HG02938 (cell line): Measurements from ENCODE around the gene CAMTA1.

ENCODE experiments used
- ATAC-seq: cut with Tn5 transposase; IDR thresholded peaks from one replicate; pipeline ENCODE4 v1.9.1; 2021; ENCODE audit warnings: mild to moderate bottlenecking, moderate library complexity; ENCODE audit not compliant: unreplicated experiment

The CAMTA1 gene

DNA sequence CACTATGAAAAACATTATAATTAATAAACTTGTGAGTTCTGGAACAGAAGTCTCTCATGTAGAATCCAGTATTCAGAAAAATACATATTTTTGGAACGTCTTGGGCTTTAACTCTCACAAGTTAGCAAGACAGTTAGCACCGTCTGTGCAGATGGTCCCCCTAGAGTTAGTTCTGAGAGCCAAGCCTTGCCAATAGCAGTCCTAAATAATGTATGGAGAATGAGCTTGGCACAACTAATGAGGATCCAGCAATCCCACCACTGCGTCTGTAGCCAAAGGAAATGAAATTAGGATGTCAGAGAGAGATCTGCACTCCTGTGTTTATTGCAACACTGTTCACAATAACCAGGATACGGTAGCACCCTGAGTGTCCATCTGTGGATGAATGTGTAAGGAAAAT lies 931.3 kb downstream of the CAMTA1 start:
- no peak for ATAC-seq

DNA sequence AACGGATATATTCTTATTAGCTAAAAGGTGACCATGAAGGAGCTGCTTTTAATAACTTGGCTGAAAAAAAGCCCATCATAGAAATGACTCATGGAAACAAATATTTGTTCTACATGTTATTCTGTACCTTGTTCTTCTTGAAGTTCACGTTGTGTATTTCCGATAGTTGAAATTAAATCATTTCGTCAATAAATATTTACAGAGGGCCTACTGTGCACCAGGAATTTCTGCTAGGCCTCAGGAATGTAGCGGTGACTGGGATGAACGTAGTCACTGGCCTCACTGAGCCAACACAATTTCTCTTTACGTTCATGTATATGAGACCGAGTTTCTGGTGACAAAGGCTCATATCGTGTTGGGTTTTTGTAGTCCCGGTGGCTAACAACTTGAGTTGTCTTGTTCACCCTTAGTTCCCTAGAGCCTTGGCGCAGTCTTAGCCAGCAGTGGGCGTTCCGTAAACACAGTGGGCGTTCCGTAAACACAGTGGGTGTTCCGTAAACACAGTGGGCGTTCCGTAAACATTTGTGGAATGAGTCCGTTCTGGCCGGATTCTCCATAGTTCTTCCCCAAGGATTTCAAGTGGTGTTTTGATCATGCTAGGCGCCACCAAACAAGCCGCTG lies 932.6 kb downstream of the CAMTA1 start:
- no peak for ATAC-seq

DNA sequence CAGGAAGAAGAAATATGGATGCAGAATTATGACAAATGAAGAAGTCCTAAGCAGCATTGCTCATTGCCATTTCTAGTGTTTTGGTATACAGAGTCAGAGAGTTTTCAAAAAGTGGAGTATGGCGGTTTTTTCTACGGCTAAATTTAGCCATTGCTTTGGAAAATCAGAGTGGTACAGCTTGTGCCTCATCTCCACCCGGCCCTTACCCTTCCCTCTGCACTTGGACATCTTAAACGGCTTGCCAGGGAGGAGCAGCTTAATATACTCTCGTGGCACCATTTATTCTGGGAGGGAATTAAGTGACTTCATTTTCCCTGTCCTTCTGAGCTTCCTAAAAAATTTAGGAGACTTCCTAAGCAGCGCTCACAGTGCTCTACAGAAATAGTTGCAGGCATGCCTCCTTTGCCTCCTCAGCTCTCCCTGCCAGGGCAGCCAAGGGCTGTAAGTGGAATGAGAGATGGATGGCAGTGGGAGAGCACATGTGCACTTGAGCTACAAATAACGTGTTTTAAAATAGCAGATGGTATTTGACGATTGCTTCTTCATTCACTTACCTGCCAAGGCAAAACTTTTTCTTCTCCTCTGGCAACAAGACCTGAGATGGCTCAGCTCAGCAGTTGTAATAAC lies 934.3 kb downstream of the CAMTA1 start:
- no peak for ATAC-seq

DNA sequence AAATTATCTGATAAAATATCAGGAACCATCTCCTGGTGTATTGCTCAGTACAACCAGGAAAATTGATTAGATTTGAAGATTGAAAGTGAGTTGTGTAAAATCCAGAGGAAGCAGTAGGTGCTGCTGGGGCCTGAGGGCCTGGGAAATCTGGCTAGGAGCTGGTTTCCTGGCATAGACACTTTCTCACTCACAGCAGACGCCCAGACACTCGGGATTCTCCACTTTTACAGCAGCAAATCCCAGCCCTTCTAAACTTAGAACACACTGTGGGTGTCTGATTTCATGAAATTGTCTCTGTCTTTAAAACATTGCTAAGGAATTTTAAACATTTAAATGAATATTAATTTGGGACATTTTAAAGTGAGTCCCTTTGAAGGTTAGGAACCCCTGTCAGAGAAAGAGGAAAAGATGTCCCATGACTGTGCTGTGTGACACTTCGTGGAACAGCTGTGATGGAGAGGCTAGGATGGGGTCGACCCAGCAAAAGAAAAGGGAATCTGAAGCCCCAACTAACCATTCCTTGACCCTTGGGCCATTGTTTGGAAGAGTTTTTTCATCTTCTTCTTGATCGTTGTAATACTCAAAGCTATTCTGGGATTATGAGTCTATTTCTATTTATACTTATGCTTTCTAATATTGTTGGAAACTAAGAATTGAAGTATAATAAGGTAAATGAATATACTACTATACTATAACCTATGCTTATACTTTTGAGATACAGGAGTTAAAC lies 936.9 kb downstream of the CAMTA1 start:
- ATAC-seq = no peak

DNA sequence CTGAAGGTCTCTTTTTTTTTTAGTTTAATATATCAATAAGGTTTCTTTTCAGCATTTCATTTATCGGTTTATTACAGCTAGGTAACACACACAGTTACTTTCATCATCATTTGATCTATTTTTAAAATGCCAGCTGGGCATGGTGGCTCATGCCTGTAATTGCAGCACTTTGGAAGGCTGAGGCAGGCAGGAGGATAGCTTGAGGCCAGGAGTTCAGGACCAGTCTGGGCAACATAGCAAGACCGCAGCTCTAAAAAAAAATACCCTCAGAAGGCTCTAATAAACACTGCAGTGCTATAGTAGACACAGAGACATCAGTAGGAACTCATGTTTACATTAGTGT lies 937.4 kb downstream of the CAMTA1 start:
- no peak for ATAC-seq

DNA sequence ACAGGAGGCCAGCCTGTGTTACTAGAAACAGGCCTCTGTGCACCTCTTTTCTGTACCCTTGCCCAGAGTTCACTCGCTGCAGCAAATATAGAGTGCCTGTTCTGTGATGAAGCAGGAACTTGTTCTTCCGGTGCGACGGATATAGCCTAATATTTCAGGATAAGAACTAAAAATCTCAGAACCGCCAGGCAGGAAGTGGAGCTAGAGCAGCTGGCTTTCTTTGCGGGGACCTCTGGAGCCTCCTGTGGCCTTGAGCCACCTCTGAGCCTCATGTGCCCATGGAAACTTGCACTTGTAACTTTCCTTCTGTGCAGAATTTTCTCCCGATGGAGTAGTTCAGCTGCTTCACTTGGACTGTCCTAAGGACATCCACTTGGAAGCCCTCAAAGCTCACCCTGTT lies 941.4 kb downstream of the CAMTA1 start:
- no peak for ATAC-seq

DNA sequence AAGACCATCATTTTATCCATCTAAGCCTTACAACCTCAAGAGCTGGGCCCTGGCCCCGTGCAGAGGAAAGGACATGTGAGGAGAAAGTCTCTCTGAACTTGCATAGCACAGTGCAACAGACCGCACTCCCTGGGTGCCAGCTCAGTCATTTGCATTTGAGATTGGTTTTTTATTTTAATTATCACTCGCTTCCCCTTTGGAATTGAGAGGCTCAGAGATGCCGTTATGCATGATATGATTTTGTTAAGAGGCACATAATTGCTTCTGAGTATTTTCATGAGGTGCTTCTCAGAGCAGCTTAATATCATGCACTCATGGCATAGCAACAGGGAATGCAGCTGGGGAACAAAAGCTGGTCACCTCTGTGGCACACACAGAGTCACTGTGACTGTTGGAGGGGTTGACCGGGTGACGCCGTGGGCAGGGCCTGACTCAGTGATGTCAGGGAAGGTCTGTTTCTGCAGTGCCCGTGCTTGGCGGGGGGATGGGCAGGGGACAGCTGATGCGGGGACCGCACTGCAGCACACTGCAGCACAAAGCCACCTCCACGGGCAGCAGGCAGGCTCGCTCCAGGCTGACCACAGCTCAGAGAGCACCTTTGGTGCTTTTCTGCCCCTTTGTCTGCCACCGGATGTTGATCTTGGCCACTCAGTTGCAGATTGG lies 942.7 kb downstream of the CAMTA1 start:
- no peak for ATAC-seq

DNA sequence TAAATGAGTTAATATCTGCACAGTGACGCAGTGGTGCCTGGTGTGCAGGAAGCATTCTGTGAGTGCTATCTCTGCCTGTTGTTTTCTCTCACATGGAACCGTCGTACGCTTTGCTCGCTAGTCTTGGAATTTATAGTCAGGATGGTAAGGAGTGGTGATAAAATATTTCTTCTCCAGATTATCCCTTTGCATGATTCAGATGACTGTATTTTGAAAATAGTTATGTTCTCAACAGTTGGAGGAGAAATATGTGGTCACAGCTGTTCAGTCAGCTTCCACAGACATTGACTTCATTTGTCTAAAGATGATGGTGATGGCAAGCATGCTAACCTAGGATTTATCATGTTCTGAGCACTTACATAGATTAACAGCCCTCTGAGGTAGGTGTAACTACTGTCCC lies 944.5 kb downstream of the CAMTA1 start:
- no peak for ATAC-seq

DNA sequence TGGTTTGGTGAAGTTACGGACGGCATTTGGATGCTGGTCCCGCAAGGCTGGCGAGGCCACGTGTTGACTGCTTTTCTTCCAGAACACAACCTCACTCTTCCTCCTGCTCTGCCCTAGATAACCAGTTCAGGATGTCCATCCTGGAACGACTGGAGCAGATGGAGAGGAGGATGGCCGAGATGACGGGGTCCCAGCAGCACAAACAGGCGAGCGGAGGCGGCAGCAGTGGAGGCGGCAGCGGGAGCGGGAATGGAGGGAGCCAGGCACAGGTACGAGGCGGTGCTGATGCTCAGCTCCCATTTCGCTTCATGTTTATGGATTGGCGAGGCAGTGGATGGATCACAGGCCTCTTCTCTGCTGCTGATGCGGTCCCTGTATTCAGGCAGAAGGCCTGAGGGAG lies 947.1 kb downstream of the CAMTA1 start:
- no peak for ATAC-seq

DNA sequence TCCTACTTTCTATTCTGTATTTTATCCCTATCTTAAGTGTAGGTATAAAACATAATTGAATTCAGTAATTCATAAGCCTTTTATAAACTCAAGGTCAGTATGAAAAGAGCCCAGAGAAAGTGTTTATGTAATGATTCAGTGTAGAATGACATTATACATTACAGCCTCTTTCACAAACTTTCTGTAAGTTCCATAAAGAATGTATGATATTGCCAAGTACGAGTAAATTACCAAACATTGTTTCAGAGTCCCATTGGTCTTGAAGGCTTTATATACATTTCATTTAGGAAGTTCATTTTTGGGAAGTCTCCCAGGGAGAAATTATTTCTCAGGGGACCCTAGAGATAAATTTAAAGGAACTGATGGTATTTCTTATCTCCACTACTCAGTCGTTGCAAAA lies 948.0 kb downstream of the CAMTA1 start:
- ATAC-seq = no peak

DNA sequence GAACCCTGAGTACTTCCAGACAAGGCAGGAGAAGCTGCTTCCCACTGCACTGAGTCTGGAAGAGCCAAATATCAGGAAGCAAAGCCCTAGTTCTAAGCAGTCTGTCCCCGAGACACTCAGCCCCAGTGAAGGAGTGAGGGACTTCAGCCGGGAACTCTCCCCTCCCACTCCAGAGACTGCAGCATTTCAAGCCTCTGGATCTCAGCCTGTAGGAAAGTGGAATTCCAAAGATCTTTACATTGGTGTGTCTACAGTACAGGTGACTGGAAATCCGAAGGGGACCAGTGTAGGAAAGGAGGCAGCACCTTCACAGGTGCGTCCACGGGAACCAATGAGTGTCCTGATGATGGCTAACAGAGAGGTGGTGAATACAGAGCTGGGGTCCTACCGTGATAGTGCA lies 952.8 kb downstream of the CAMTA1 start:
- ATAC-seq = no peak

DNA sequence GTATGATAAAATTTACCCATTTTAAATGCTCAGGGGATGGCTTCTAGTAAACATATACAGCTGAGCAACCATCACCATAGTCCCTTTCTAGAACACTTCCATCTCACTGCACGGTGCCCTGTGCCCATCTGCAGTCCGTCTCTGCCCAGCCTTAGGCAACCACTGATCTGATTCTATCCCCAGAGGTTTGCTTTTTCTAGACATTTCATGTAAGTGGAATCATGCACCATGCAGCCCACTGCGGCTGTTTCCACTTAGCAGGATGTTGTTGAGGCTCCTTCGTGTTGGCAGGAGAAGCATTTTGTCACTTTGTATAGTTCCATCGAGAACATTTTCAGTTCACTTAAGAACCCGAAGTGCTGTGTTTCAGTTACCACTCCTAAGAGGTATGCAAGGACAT lies 958.1 kb downstream of the CAMTA1 start:
- no peak for ATAC-seq

DNA sequence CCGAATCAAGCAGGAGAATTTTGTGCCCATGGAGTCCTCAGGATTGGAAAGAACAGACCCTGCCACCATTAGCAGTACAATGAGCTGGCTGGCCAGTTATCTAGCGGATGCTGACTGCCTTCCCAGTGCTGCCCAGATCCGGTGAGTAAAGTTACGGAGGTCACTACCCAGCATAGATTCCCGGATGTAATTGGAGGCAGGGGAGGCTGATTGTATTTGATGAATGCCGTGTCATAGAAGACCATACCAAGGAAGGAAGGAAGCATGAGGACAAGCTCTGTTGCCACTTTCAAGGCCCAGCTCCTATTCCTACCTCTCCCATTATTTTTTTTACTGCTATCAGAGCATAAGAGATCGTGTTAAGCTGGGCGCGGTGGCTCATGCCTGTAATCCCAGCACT lies 959.6 kb downstream of the CAMTA1 start:
- no peak for ATAC-seq

DNA sequence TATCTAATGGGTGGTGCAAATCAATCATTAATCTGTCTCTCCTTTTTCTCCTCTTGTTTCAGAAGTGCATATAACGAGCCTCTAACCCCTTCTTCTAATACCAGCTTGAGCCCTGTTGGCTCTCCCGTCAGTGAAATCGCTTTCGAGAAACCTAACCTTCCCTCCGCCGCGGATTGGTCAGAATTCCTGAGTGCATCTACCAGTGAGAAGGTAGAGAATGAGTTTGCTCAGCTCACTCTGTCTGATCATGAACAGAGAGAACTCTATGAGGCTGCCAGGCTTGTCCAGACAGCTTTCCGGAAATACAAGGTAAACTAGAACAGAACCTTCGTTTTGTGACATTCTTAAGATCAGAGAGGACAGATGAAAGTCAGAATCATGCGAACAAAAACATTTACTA lies 960.5 kb downstream of the CAMTA1 start:
- ATAC-seq = no peak

DNA sequence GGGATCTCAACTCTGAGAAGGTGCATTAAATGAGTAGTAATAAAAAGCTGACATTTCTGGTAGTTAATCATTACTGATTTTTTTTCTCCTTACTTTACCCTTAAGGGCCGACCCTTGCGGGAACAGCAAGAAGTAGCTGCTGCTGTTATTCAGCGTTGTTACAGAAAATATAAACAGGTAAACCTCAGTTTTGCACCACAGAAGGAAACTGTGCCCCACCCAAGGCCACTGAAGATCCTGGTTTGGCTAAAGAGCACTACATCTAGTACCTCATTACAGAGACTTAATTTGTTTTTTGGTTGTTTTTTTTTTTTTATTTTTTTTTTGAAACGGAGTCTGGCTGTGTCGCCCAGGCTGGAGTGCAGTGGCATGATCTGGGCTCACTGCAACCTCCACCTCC lies 962.4 kb downstream of the CAMTA1 start:
- ATAC-seq = no peak

DNA sequence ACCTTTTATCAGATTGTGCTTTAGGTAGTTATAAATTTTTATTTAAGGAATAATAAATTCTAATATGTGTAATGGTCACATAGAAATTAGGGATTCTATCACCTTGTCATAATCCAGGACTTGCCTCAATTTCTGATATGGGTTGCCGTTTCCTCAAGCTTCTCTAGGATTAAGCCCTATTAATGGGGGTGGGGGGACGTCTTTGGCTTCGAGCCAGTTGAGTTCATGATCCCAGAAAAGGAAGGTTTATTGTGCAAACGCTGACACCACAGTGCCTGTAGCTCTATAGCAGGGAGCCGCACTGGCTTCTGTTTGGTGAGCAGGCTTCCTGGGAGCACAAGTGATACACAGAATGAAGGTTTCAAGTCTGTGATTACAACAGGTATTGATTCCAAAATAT lies 963.9 kb downstream of the CAMTA1 start:
- ATAC-seq = no peak

DNA sequence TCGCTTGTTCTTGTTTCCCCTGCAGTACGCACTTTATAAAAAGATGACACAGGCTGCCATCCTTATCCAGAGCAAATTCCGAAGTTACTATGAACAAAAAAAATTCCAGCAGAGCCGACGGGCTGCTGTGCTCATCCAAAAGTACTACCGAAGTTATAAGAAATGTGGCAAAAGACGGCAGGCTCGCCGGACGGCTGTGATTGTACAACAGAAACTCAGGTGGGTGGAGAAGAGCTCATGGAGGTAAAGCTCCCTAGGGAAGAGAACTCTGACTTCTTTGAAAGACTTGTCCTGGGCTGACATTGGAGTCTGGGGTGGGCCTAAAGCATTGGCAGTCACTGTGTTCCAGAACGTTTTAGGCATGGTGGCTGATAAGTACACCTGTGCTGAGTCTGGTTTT lies 965.9 kb downstream of the CAMTA1 start:
- ATAC-seq = no peak

DNA sequence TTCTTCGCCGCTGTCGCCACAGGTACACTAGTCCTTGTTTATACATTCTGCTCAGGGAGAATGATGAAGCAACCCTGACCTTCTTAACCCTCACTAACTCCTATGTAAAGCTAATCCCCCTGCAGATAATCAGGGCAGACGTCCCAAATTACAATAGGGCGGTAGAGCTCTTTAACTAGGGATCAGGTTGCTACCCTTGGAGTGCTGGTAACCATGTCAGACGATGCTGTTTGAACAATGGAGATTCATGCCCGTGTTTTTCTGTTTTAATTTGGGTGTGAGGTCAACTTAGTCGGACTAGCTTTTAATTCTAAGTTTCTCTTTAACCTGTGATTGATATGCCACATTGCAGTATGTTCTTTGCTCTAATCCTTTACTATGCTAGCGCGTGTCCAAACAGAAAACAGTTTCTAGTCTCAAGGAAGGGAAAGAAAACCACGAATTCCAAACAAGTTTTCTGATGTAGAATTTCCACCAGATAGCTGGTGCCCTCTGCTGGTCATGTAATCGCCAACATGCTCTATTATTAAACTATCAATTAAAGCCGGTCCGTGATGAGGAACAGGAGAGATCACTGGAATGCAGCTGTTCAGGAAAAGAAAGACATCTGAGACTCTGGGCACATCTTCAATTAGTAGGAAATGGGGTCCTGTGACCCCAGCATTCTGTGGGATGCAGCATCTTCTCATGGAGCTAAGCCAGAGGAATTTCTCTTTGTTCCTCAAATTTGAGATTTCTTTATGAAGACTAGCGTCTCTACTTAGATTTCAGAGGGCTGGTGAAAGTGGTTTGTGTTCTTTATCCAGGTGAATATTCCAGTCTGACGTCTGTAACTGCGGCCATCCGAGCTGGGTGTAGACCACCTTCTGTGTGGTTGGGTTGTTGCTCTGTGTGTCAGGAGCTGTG lies 967.5 kb downstream of the CAMTA1 start:
- ATAC-seq = no peak

DNA sequence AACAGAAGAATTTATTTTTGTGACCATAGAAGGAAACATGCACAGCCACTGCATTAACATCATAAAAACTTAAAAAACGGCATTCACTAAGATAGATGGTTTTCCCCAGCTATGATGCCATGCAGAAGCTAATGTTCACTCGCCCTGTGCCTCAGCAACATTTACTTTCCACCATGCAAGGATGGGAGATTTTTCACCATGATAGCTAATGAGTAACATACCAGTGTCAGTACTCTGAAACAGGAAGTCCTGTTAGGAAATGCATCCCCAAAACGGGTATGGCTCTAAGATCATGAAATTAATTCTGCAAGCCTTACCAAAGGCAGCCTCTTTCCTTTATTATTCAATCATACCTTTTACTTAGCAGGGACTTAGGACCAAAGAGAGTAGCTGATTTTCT lies 968.4 kb downstream of the CAMTA1 start:
- ATAC-seq = no peak

DNA sequence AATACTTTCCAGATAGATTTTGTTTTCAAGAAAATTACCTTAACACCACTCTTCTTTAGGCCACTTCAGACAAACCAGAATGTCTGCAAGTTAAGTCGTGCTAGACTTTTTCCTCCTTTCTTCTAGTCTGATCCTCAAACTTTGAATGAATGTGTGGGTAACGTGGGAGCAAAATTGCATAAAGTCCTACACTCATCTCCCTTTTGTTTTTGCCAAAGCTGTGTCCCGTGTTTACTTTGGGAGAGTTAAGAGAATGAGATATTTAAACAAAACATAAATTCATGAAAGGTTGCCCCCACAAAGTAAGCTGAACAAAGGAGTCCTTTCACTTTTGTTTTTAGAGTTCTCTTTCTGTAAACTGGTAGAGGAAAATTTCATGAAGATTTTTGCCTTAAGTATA lies 969.0 kb downstream of the CAMTA1 start:
- ATAC-seq = no peak

DNA sequence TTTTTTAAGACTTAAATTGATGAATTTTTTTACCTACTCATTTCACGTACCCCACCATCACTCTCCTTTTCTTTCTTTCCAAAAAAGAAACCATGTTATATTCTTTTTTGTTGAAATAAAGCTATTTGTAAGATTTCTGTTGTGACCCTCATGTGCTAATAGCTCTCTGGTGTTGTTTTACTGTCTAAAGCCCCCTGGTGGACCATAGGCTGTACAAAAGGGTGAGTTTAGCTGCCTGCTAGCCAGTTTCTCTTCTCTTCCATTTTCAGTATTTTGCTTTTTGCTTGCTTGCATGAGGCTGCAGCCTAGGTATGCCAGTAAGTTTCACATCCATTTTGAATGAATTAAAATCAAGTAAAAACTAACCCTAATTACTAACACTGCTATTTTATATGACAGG lies 970.2 kb downstream of the CAMTA1 start:
- no peak for ATAC-seq
